ENCODE measurements around the gene LIMS1.
"Not testable (repeated sequence)": the region's sequence is repeated elsewhere in the genome, so short reads cannot be mapped to it uniquely, and the experiment has no call there.

DNA sequence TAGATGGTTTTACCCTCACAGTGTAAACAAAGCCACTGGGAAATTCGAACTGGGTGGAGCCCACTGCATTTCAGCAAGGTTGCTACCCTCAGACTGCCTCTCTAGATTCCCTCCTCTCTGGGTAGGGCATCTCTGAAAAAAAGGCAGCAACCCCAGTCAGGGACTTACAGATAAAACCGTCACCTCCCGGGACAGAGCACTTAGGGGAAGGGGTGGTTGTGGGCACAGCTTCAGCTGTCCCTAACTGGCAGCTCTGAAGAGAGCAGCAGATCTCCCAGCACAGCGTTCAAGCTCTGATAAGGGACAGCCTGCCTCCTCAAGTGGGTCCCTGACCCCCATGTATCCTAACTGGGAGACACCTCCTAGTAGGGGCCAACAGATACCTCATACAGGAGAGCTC lies 109.6 kb downstream of the LIMS1 start:
- TF ChIP-seq, protein P1, sequence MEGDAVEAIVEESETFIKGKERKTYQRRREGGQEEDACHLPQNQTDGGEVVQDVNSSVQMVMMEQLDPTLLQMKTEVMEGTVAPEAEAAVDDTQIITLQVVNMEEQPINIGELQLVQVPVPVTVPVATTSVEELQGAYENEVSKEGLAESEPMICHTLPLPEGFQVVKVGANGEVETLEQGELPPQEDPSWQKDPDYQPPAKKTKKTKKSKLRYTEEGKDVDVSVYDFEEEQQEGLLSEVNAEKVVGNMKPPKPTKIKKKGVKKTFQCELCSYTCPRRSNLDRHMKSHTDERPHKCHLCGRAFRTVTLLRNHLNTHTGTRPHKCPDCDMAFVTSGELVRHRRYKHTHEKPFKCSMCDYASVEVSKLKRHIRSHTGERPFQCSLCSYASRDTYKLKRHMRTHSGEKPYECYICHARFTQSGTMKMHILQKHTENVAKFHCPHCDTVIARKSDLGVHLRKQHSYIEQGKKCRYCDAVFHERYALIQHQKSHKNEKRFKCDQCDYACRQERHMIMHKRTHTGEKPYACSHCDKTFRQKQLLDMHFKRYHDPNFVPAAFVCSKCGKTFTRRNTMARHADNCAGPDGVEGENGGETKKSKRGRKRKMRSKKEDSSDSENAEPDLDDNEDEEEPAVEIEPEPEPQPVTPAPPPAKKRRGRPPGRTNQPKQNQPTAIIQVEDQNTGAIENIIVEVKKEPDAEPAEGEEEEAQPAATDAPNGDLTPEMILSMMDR (IDR thresholded peaks at IDR 0.05): not testable (repeated sequence)
- TF ChIP-seq POLR2AphosphoS5, TCF7L2 (IDR thresholded peaks at IDR 0.05; ENCODE audit: low read depth, low read length): not testable (repeated sequence)
- TF ChIP-seq, protein P2, sequence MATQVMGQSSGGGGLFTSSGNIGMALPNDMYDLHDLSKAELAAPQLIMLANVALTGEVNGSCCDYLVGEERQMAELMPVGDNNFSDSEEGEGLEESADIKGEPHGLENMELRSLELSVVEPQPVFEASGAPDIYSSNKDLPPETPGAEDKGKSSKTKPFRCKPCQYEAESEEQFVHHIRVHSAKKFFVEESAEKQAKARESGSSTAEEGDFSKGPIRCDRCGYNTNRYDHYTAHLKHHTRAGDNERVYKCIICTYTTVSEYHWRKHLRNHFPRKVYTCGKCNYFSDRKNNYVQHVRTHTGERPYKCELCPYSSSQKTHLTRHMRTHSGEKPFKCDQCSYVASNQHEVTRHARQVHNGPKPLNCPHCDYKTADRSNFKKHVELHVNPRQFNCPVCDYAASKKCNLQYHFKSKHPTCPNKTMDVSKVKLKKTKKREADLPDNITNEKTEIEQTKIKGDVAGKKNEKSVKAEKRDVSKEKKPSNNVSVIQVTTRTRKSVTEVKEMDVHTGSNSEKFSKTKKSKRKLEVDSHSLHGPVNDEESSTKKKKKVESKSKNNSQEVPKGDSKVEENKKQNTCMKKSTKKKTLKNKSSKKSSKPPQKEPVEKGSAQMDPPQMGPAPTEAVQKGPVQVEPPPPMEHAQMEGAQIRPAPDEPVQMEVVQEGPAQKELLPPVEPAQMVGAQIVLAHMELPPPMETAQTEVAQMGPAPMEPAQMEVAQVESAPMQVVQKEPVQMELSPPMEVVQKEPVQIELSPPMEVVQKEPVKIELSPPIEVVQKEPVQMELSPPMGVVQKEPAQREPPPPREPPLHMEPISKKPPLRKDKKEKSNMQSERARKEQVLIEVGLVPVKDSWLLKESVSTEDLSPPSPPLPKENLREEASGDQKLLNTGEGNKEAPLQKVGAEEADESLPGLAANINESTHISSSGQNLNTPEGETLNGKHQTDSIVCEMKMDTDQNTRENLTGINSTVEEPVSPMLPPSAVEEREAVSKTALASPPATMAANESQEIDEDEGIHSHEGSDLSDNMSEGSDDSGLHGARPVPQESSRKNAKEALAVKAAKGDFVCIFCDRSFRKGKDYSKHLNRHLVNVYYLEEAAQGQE (IDR thresholded peaks at IDR 0.05; ENCODE audit: insufficient read depth in 1 of 2, low read depth in 2 of 2, low read length in 1 of 2): not testable (repeated sequence)
